Suppressor macrophage treated with lipopolysaccharide for 4 hours (primary cell): ENCODE results near the gene CYLC1.

Experiments
- DNase-seq: peaks from one replicate; pipeline ENCODE4 v3.0.0-alpha.2; 2020

The CYLC1 gene

GRCh38 chrX:83860846-83861245, at the start of gene CYLC1:
TSS of gene CYLC1 (plus strand) at chrX:83861146. CDS start at chrX:83861183, 37 bp downstream.
- DNase-seq: no peak

- DNase-seq: no peak
These were observed 41.6 kb upstream of the CYLC1 start for GRCh38 chrX:83819304-83819703.

- no peak for DNase-seq
These were observed 31.1 kb upstream of the CYLC1 start for GRCh38 chrX:83829874-83830273.

- DNase-seq: peak; percentile 6
These were observed 15.5 kb upstream of the CYLC1 start for GRCh38 chrX:83845397-83845796.

- DNase-seq: no peak
These were observed 13.6 kb upstream of the CYLC1 start for GRCh38 chrX:83847339-83847738.

GRCh38 chrX:83888585-83888984, 27.6 kb downstream of the CYLC1 start:
- no peak for DNase-seq

GRCh38 chrX:83892433-83892832, 31.5 kb downstream of the CYLC1 start:
- DNase-seq: no peak

- no peak for DNase-seq
These were observed 46.0 kb downstream of the CYLC1 start for GRCh38 chrX:83906921-83907320.

- DNase-seq: peak; percentile 9
These were observed 55.6 kb downstream of the CYLC1 start for GRCh38 chrX:83916525-83916924.

GRCh38 chrX:83934220-83934619, 73.3 kb downstream of the CYLC1 start:
- no peak for DNase-seq
